Urinary bladder (tissue), 4 donors: Measurements from ENCODE around the gene ZNF81. TPM values are rescaled to one million over a fixed set of nuclear protein-coding genes. Genes with fewer than 3 reads are reported as not detected.

Experiments used
- DNase-seq: peaks from one replicate; pipeline ENCODE4 v3.0.0-alpha.2; 2015; ENCODE audit errors: extremely low spot score
- H3K27ac ChIP-seq: one replicate; pipeline ENCODE4 v1.5.1; 2013; ENCODE audit warnings: low read depth, mild to moderate bottlenecking, moderate library complexity
- H3K36me3 ChIP-seq: one replicate; pipeline ENCODE4 v1.6.1; 2013; ENCODE audit warnings: mild to moderate bottlenecking, moderate library complexity; ENCODE audit not compliant: insufficient read depth
- H3K4me1 ChIP-seq: one replicate; pipeline ENCODE4 v1.6.1; 2013; ENCODE audit warnings: mild to moderate bottlenecking, moderate library complexity; ENCODE audit not compliant: insufficient read depth
- H3K4me3 ChIP-seq: one replicate; pipeline ENCODE4 v1.5.1; 2013; ENCODE audit warnings: low read depth, low read length
- WGBS: extraction: QIAGEN DNeasy Blood & Tissue Kit; methylation state at CpG from one replicate; pipeline ENCODE4 v1.1.7; 2013; 5-methylcytosine and 5-hydroxymethylcytosine counted together
- polyA plus RNA-seq: library from polyadenylated mRNA; stranded (reverse); fragments of 200-250 nt; gene quantifications from one replicate; pipeline ENCODE4 v1.2.3, GENCODE V29; 2013
- total RNA-seq: library from RNA; depleted of rRNA; stranded (reverse); fragments of >200 nt; gene quantifications from one replicate; pipeline ENCODE4 v1.2.3, GENCODE V29; 2014
- donor health status: healthy with polysubstance abuse.
- donor health status: healthy.

Gene ZNF81
- total and polyA plus RNA-seq, 2 donors = 2.0 to 14.4 TPM

- DNase-seq = no peak
- H3K27ac ChIP-seq = no peak overlapping the region
- no peaks in the 10 kb centered on the region for H3K4me1 ChIP-seq
- no peak overlapping the region for H3K4me3 ChIP-seq
- no peaks in the 10 kb centered on the region for H3K36me3 ChIP-seq
- WGBS = 87% methylated on average over 4 of the region's 4 CpGs
Measured at GRCh38 chrX:47859686-47860085, 23.0 kb downstream of the ZNF81 start.

- H3K27ac ChIP-seq = no peak overlapping the region
- 54% methylated on average over 2 of the region's 2 CpGs for WGBS
Measured at GRCh38 chrX:47862680-47863079, 26.0 kb downstream of the ZNF81 start.

GRCh38 chrX:47863187-47863586 is 26.5 kb downstream of the ZNF81 start:
- no peaks in the 10 kb centered on the region for H3K36me3 ChIP-seq
- no peak for DNase-seq
- WGBS = 57% methylated on average over 2 of the region's 2 CpGs
- H3K4me3 ChIP-seq = no peak overlapping the region
- no peaks in the 10 kb centered on the region for H3K4me1 ChIP-seq
- no peak overlapping the region for H3K27ac ChIP-seq

More at GRCh38 chrX:47862680-47863079, 26.0 kb downstream of the ZNF81 start:
- H3K36me3 ChIP-seq = no peaks in the 10 kb centered on the region
- no peaks in the 10 kb centered on the region for H3K4me1 ChIP-seq
- no peak for DNase-seq
- H3K4me3 ChIP-seq = no peak overlapping the region

- no peak overlapping the region for H3K4me3 ChIP-seq
- no peaks in the 10 kb centered on the region for H3K4me1 ChIP-seq
- WGBS = 93% methylated on average over 3 of the region's 3 CpGs
- no peaks in the 10 kb centered on the region for H3K36me3 ChIP-seq
- H3K27ac ChIP-seq = no peak overlapping the region
- DNase-seq = no peak
Measured at GRCh38 chrX:47864300-47864699, 27.6 kb downstream of the ZNF81 start.

GRCh38 chrX:47864785-47865184 is 28.1 kb downstream of the ZNF81 start:
- Histone ChIP-seq H3K36me3 (no peaks in the 10 kb centered on the region), H3K4me3 (no peak overlapping the region), H3K27ac (no peak overlapping the region), H3K4me1 (no peaks in the 10 kb centered on the region)
- 91% methylated on average over 1 of the region's 1 CpG for WGBS
- no peak for DNase-seq

- WGBS = 77% methylated on average over 3 of the region's 3 CpGs
- Histone ChIP-seq H3K4me3 (no peak overlapping the region), H3K4me1 (no peaks in the 10 kb centered on the region), H3K36me3 (no peaks in the 10 kb centered on the region), H3K27ac (no peak overlapping the region)
- DNase-seq = no peak
Measured at GRCh38 chrX:47873123-47873522, 36.4 kb downstream of the ZNF81 start.

- Histone ChIP-seq H3K4me1 (no peaks in the 10 kb centered on the region), H3K4me3 (no peak overlapping the region), H3K36me3 (no peaks in the 10 kb centered on the region), H3K27ac (no peak overlapping the region)
- 97% methylated on average over 6 of the region's 6 CpGs for WGBS
- no peak for DNase-seq
Measured at GRCh38 chrX:47877327-47877726, 40.6 kb downstream of the ZNF81 start.

- H3K27ac ChIP-seq = no peak overlapping the region
- 99% methylated on average over 3 of the region's 3 CpGs for WGBS
Measured at GRCh38 chrX:47878198-47878597, 41.5 kb downstream of the ZNF81 start.

GRCh38 chrX:47879463-47879862 is 42.8 kb downstream of the ZNF81 start:
- WGBS = 95% methylated on average over 2 of the region's 2 CpGs
- Histone ChIP-seq H3K4me1 (no peaks in the 10 kb centered on the region), H3K36me3 (no peaks in the 10 kb centered on the region), H3K27ac (no peak overlapping the region), H3K4me3 (no peak overlapping the region)
- DNase-seq = no peak

More at GRCh38 chrX:47878198-47878597, 41.5 kb downstream of the ZNF81 start:
- no peaks in the 10 kb centered on the region for H3K36me3 ChIP-seq
- no peaks in the 10 kb centered on the region for H3K4me1 ChIP-seq
- no peak for DNase-seq
- no peak overlapping the region for H3K4me3 ChIP-seq

GRCh38 chrX:47880927-47881326 is 44.2 kb downstream of the ZNF81 start:
- H3K27ac ChIP-seq = no peak overlapping the region
- no peak overlapping the region for H3K4me3 ChIP-seq
- no peaks in the 10 kb centered on the region for H3K36me3 ChIP-seq
- 64% methylated on average over 1 of the region's 1 CpG for WGBS
- no peaks in the 10 kb centered on the region for H3K4me1 ChIP-seq
- DNase-seq = no peak

- 76% methylated on average over 3 of the region's 3 CpGs for WGBS
- H3K27ac ChIP-seq = no peak overlapping the region
Measured at GRCh38 chrX:47885501-47885900, 48.8 kb downstream of the ZNF81 start.

GRCh38 chrX:47898024-47898423 is 61.3 kb downstream of the ZNF81 start:
- no peak overlapping the region for H3K27ac ChIP-seq
- H3K36me3 ChIP-seq = no peaks in the 10 kb centered on the region
- no peak for DNase-seq
- H3K4me3 ChIP-seq = no peak overlapping the region
- H3K4me1 ChIP-seq = no peaks in the 10 kb centered on the region

More at GRCh38 chrX:47885501-47885900, 48.8 kb downstream of the ZNF81 start:
- Histone ChIP-seq H3K4me1 (no peaks in the 10 kb centered on the region), H3K36me3 (no peaks in the 10 kb centered on the region), H3K4me3 (no peak overlapping the region)
- no peak for DNase-seq

- Histone ChIP-seq H3K36me3 (no peaks in the 10 kb centered on the region), H3K4me3 (no peak overlapping the region), H3K27ac (no peak overlapping the region), H3K4me1 (no peaks in the 10 kb centered on the region)
- WGBS = 36% methylated on average over 4 of the region's 4 CpGs
- no peak for DNase-seq
Measured at GRCh38 chrX:47900833-47901232, 64.1 kb downstream of the ZNF81 start.

- Histone ChIP-seq H3K27ac (no peak overlapping the region), H3K4me3 (no peak overlapping the region), H3K4me1 (no peaks in the 10 kb centered on the region), H3K36me3 (no peaks in the 10 kb centered on the region)
- WGBS = 95% methylated on average over 2 of the region's 2 CpGs
- no peak for DNase-seq
Measured at GRCh38 chrX:47902161-47902560, 65.5 kb downstream of the ZNF81 start.

- Histone ChIP-seq H3K4me3 (no peak overlapping the region), H3K4me1 (no peaks in the 10 kb centered on the region), H3K36me3 (no peaks in the 10 kb centered on the region), H3K27ac (no peak overlapping the region)
- no peak for DNase-seq
- WGBS = 93% methylated on average over 2 of the region's 2 CpGs
Measured at GRCh38 chrX:47915886-47916493, 79.3 kb downstream of the ZNF81 start.
